ENCODE data around the gene SBK2. TPM values are rescaled to one million over a fixed set of nuclear protein-coding genes. Genes with fewer than 3 reads are reported as not detected.

SBK2 gene
- total RNA-seq, 1 donor from 2014 or later: 4.2 TPM

GRCh38 chr19:55493645-55494171 lies 43.2 kb downstream of the SBK2 start:
- H3K4me3 ChIP-seq (ENCODE audit: insufficient read depth, low read depth, low read length): peak overlapping the region; percentile 1

GRCh38 chr19:55493052-55493644 lies 43.8 kb downstream of the SBK2 start:
- H3K9ac ChIP-seq (ENCODE audit: low read length): no peak overlapping the region
- no peaks in the 10 kb centered on the region for H3K79me2 ChIP-seq (ENCODE audit: insufficient read depth, low read length)
- H3K4me2 ChIP-seq (ENCODE audit: low read length): peak overlapping the region; percentile 76
- H3K4me3 Mint-ChIP-seq (ENCODE audit: unreplicated experiment): no peak overlapping the region
- H3K27me3 Mint-ChIP-seq (ENCODE audit: low read depth, unreplicated experiment): no peaks in the 10 kb centered on the region
- H3K27ac ChIP-seq (ENCODE audit: low read depth, low read length): peak overlapping the region; percentile 12
- peaks cover 8% of the 10 kb centered on the region for H3K36me3 Mint-ChIP-seq (ENCODE audit: low read depth, unreplicated experiment)
- H3K4me1 Mint-ChIP-seq (ENCODE audit: low read depth, unreplicated experiment): peaks cover 10% of the 10 kb centered on the region
- no peak overlapping the region for H3K27ac Mint-ChIP-seq (ENCODE audit: unreplicated experiment)
- no peaks in the 10 kb centered on the region for H4K20me1 ChIP-seq (ENCODE audit: insufficient read depth, low read length)
- peak overlapping the region; percentile 1 for H3K4me3 ChIP-seq (ENCODE audit: insufficient read depth, low read depth, low read length)
- no peaks in the 10 kb centered on the region for H3K9me3 ChIP-seq (ENCODE audit: insufficient read depth, low read depth, low read length)
- no peak for FAIRE-seq
- H2AFZ ChIP-seq (ENCODE audit: low read depth, low read length): no peak overlapping the region
- no peaks in the 10 kb centered on the region for H3K9me3 Mint-ChIP-seq (ENCODE audit: unreplicated experiment)
- H3K36me3 ChIP-seq (ENCODE audit: insufficient read depth, low read length): no peaks in the 10 kb centered on the region
- peaks cover 32% of the 10 kb centered on the region for H3K4me1 ChIP-seq (ENCODE audit: insufficient read depth, low read length)
- DNase-seq (ENCODE audit: low read depth): peak; percentile 24
- no peaks in the 10 kb centered on the region for H3K27me3 ChIP-seq (ENCODE audit: insufficient read depth, low read length)
- TF ChIP-seq CTCF (IDR thresholded peaks at IDR 0.05; ENCODE audit: insufficient read depth, low read depth, low read length) (no peak), EZH2 (IDR thresholded peaks at IDR 0.05; ENCODE audit: insufficient read depth, low read length) (no peak)

More at GRCh38 chr19:55493645-55494171, 43.2 kb downstream of the SBK2 start:
- Mint-ChIP-seq H3K27me3 (ENCODE audit: low read depth, unreplicated experiment) (no peaks in the 10 kb centered on the region), H3K36me3 (ENCODE audit: low read depth, unreplicated experiment) (peaks cover 8% of the 10 kb centered on the region), H3K27ac (ENCODE audit: unreplicated experiment) (no peak overlapping the region), H3K4me1 (ENCODE audit: low read depth, unreplicated experiment) (peaks cover 10% of the 10 kb centered on the region), H3K9me3 (ENCODE audit: unreplicated experiment) (no peaks in the 10 kb centered on the region), H3K4me3 (ENCODE audit: unreplicated experiment) (no peak overlapping the region)
- no peaks in the 10 kb centered on the region for H3K9me3 ChIP-seq (ENCODE audit: insufficient read depth, low read depth, low read length)
- H4K20me1 ChIP-seq (ENCODE audit: insufficient read depth, low read length): no peaks in the 10 kb centered on the region
- H3K4me2 ChIP-seq (ENCODE audit: low read length): peak overlapping the region; percentile 76
- H3K36me3 ChIP-seq (ENCODE audit: insufficient read depth, low read length): no peaks in the 10 kb centered on the region
- H3K9ac ChIP-seq (ENCODE audit: low read length): peak overlapping the region; percentile 46
- no peaks in the 10 kb centered on the region for H3K79me2 ChIP-seq (ENCODE audit: insufficient read depth, low read length)
- TF ChIP-seq CTCF (IDR thresholded peaks at IDR 0.05; ENCODE audit: insufficient read depth, low read depth, low read length): no peak
- no peak for TF ChIP-seq EZH2 (IDR thresholded peaks at IDR 0.05; ENCODE audit: insufficient read depth, low read length)
- H3K27ac ChIP-seq (ENCODE audit: low read depth, low read length): peak overlapping the region; percentile 12
- H3K27me3 ChIP-seq (ENCODE audit: insufficient read depth, low read length): no peaks in the 10 kb centered on the region
- FAIRE-seq (no peak), DNase-seq (ENCODE audit: low read depth) (no peak)
- H3K4me1 ChIP-seq (ENCODE audit: insufficient read depth, low read length): peaks cover 28% of the 10 kb centered on the region
- H2AFZ ChIP-seq (ENCODE audit: low read depth, low read length): peak overlapping the region; percentile 53

DNA sequence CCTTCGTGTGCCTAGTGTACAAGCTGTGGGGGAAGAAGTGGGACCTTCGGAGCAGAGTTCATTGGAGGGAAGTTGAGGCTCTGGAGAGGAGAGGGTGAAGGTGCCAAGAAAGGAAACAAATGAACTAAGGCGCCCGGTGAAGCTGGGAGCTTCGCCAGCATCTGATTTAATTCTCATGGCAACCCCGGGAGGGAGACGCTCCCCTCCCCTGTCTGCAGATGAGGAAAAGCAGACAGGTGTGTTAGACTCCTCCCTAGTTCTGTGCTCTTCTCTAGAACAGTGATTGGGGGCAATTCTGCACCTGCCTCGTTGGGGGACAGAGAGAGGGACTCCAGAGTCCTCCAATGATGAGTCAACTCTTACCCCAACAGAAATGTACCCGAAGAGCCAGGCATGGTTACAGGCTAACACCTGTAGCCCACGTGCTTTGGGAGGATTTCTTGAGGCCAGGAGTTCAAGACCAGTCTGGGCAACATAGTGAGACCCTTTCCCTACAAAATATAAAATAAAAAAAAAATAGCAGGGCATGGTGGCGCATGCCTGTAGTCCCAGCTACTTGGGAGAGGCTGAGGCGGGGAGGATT lies 44.5 kb downstream of the SBK2 start:
- H3K79me2 ChIP-seq (ENCODE audit: insufficient read depth, low read length): no peaks in the 10 kb centered on the region
- H3K4me3 ChIP-seq (ENCODE audit: insufficient read depth, low read depth, low read length): no peak overlapping the region
- H3K4me3 Mint-ChIP-seq (ENCODE audit: unreplicated experiment): no peak overlapping the region
- H3K36me3 ChIP-seq (ENCODE audit: insufficient read depth, low read length): no peaks in the 10 kb centered on the region
- no peak overlapping the region for H3K27ac ChIP-seq (ENCODE audit: low read depth, low read length)
- no peaks in the 10 kb centered on the region for H3K27me3 ChIP-seq (ENCODE audit: insufficient read depth, low read length)
- H3K4me1 ChIP-seq (ENCODE audit: insufficient read depth, low read length): peaks cover 38% of the 10 kb centered on the region
- H3K27me3 Mint-ChIP-seq (ENCODE audit: low read depth, unreplicated experiment): no peaks in the 10 kb centered on the region
- H3K27ac Mint-ChIP-seq (ENCODE audit: unreplicated experiment): no peak overlapping the region
- no peaks in the 10 kb centered on the region for H3K9me3 ChIP-seq (ENCODE audit: insufficient read depth, low read depth, low read length)
- DNase-seq (ENCODE audit: low read depth) (no peak), FAIRE-seq (no peak)
- H4K20me1 ChIP-seq (ENCODE audit: insufficient read depth, low read length): no peaks in the 10 kb centered on the region
- no peak overlapping the region for H3K4me2 ChIP-seq (ENCODE audit: low read length)
- H3K36me3 Mint-ChIP-seq (ENCODE audit: low read depth, unreplicated experiment): peaks cover 6% of the 10 kb centered on the region
- no peak overlapping the region for H2AFZ ChIP-seq (ENCODE audit: low read depth, low read length)
- no peak overlapping the region for H3K9ac ChIP-seq (ENCODE audit: low read length)
- no peak for TF ChIP-seq CTCF (IDR thresholded peaks at IDR 0.05; ENCODE audit: insufficient read depth, low read depth, low read length)
- TF ChIP-seq EZH2 (IDR thresholded peaks at IDR 0.05; ENCODE audit: insufficient read depth, low read length): no peak
- peaks cover 12% of the 10 kb centered on the region for H3K4me1 Mint-ChIP-seq (ENCODE audit: low read depth, unreplicated experiment)
- H3K9me3 Mint-ChIP-seq (ENCODE audit: unreplicated experiment): no peaks in the 10 kb centered on the region
